DMS53 (cell line): ENCODE results near the gene OPRL1.

ENCODE experiments used
- DNase-seq: peaks from one replicate; lab custom pipeline; 2025; lab: John Stamatoyannopoulos, UW

Gene OPRL1

DNA sequence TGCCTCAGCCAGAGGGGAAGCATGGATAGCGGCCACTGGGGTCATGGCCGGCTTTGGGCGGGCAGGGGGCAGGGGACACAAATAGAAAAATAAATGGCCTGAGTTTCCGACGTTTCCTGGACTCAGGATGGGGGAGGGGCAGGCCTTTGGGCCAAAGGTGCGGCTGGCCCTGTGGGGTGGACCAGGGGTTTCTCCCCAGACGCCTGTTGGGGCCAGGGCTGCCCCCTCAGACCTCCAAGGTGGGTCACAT, 23.3 kb upstream of the OPRL1 start:
- DNase-seq = no peak

DNA sequence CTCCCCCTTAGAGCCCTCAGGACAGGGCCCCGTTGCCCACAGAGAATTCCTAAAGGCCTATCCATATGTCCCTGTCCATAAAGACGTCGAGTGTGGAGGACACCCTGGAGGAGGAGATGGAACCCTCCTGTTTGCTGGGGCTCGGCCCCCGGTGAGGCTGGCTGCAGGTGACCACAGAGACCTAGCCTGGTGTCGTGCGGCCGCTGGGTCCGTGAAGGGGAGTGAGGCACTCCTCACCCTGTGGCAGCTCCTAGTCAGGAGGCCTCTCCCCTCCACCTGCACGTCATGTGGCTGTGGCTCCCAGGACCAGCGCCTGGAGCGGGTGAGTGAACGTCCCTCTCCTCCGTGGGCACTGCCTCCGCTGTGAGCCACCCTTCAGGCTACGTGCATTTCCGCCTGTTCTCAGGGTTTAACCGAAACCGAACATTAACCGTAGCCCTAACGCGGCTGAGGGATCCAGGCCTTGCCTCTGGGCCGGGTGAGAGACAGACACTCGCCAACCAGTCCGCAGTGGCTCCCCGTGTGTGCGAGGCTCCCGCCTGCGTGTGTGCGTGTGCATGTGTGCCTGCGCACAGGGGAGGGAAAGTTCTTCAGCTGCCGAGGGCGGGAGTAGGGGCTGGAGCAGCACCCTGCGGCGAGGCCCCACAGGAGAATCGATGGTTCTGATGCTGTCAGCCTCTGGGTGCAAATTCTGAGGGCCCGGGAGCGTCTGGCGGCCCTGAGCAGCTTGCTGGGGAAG, 22.8 kb upstream of the OPRL1 start:
- DNase-seq = peak; percentile 81

DNA sequence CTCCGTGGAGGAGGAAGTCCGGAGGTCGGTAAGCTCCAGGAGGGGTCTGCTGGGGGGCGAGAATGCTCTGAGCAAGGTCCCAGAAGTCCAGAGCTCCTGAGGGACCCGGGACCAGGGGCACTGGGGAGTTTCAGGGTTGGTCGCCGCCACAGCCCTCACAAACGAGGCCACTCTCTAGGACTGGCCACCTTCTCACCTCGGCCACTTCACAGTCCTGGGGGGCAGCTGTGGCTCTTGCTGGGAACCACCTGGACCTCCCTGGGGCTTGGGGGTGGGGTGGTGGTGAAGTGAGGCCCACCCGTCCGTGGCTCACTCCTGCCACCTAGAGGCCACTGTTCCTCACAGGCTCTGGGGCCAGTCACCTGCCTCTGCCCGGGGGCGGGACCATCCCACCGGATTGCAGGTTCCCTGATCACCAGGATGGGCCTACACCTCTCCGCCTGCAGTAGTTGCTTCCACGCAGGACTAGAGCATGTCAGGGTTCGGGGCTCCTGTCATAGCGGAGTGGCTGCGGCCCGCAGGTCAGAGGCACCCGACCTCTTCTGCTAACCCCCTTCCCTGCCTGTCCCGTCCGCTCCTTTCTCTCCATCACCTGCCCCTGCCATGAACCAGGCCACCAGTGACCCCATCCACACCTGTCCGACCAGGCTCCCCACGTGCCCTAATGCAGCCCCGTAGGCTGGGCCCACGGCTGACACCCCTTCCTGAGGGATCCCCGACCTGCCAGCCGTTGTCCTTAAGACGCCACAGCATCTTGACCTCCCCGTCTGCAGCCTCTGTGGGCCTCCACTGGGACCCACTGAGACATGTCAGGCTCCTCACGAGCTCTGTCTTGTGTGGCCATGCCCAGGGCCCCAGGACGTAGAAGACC, 22.0 kb upstream of the OPRL1 start:
- peak; percentile 88 for DNase-seq

DNA sequence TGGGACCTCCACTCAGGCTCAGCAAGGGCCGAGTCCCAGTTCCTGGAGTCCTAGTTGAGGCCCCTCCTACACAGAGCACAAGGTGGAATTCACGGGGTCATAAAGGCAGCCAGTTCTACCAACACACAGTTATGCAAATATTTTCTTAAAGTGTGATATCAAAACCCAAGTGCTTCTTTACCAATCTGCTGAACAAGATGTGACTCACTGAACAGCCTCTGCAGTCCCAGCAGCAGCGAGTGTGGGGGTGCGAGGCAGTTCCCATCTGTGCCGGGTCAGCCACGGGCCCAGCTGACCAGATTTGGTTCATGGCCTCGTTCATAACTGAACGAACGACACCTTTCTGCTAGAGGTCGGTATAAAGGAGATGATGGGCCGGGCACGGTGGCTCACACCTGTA, 21.3 kb upstream of the OPRL1 start:
- no peak for DNase-seq

DNA sequence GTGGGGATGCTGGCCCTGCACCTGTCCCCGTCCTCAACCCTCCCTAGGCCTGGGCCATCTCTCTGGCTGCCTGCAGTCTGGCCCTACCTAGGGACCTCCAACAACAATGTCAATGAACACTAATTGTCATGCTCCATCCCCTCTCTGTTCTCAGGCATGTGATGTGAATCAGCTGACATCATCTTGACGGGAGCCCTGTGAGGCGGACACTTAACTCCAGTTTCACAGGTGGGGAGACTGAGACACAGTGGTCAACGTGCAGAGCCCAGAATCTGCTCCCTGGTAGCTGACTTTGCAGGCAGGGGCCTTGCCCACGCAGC, 17.6 kb upstream of the OPRL1 start:
- no peak for DNase-seq

DNA sequence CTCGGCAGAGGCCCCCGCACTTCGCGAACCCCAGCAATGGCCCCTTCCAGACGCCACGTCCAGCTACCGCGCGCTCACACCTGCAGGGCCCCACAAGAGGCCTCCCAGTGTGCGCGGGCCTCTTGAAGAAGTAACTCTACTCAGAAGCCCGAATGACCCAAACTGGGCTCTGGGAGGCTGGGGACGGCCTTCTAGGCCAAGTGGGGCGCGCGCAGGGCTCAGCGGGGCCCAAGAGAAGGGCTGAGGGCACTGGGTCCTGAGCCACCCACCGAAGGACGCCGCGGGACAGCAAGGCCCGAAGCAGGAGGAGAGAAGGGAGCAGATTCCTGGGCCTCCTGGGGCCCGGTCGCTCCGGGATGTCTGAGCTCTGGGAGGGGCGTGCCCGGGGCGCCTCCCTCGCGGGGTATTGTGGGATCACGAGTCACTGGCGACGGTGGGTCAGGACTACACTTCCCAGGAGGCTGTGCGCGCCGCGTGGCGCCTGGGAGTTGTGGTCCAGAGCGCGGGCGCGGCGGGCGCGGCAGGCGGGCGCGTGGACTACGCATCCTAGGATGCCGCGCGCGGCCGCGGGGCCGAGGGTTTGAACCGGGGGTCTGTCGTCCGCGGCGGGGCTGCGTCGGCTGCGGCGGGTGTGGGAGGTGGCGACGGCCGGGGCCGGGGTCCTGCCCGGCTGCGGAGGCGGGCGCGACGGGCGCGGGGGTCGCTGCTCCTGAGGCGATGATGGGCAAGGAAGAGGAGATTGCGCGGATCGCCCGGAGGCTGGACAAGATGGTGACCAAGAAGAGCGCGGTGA, 17.1 kb upstream of the OPRL1 start, which contains the start of gene TCEA2:
TCEA2 (plus strand) TSS at position 603 of the 793 bp plus-strand sequence; CDS start at position 718, 115 bp downstream.
- DNase-seq = peak; percentile 98

DNA sequence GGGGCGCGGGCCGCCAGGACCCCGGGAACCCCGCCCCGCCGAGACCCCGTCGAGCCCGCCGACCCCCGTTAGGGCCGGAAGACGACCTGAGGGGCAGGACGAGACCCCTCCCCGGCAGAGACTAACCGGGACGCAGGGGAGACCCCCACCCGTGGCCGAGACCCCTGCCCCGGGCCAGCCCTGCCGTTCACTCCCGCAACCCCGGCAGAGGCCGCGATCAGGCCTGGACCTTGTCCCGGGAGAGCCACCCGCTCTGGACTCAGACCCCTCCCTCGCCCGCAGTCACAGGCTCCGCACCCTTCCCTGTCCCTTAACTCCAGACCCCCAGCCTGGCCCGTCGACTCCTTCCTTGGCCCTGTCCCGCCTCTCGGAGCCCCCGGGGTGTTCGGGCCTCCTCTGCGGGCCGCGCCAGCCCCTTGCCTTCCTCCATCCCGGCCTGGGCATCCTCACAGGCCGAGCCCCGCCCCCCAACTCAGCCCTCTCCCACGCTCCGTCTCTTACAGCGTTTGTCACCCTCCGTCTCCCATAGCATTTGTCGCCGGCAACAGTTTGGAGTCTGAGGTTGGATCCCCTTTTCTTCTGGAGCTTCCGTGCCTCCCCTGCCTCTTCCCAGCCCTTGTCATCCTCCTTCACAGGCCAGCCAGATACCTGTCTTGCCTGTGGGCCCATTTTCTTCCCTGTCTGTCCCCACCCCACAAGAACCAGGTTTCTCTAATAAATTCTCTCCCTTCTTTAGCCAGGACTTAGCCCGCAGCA, 16.3 kb upstream of the OPRL1 start:
- peak; percentile 60 for DNase-seq

DNA sequence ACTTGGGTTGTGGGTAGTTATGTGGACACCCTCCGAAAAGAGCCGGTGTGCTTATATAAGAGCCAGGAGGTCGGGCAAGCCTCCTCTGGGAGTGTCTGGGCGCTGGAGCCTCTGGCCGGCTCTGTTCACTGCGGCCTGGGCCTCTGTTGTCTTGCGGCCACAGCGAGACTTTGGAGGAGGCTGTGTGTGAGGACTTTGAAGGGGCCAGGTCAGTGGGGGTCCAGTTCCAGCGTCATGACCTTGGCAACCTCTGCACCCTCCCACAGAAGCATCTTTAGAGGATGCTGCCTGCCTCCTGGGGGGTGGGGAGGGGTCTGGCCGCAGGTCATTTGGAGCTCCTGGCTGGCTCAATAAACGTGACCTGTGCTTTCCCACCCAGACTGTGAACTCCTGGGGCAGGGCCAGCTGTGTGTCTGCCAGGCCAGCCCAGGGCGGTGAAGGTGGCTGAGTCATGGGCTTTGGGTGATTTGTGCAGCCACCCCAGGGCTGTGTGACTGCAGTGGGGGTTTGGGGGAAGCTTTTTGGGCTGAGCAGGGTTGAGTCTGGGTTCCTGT, 15.7 kb upstream of the OPRL1 start:
- peak; percentile 45 for DNase-seq

DNA sequence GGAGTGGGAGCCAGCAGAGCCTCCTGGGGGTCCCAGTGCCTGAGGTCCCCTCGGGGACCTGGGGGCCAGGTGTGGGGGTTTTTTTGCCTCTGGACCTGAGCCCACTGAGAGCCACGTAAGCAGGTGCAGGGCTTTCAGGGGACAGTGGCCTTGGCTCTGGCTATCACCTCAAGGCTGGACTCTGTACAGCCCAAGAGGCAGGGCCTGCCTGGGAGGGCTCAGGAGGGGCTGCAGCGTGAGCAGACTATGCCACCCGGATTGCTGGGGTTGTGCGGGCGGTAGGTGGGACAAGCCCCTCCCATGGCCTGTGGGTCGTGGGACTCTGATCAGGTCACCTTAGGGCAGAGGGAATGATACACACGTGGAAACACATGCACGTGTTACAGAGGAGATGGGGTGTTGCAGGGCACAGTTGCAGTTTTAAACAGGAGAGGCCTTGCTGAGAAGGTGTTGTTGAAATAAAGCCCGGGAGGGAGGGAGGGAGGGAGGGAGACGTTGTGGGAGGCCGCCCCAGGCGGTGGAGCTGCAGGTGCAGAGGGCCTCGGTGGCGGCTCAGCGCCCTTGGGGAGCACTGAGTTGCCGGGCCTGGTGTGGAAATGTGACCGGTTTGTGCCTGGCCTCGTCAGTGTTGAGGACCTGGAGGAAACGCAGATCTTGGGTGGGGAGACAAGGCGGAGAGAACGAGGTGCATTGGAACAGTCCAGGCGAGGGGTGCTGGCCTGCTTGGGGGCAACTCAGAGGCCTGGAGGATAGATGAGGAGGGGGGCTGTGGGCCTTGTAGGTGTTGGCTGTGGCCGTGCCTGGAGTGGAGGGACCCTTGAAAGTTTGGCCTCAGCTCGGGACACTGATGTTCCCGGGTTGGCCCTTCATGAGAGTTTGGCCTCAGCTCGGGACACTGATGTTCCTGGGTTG, 14.6 kb upstream of the OPRL1 start:
- DNase-seq = no peak

DNA sequence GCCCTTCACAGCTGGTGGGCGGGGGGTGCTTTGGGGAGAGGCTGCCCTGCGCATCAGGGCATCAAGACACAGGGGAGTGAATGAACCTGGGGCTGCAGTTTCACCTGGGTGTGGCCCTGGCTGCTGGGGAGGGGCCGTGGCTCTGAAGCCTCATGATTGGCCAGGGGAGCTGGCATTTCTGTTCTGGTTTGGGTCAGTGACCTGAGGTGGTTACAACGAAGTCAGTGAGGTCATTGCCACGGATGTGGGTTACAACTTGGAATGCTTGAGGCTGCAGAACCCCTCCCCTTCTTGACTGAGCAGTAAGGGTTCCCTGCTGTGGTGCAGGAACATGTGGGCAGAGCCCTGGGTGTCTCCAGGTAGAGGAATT, 13.9 kb upstream of the OPRL1 start:
- no peak for DNase-seq

DNA sequence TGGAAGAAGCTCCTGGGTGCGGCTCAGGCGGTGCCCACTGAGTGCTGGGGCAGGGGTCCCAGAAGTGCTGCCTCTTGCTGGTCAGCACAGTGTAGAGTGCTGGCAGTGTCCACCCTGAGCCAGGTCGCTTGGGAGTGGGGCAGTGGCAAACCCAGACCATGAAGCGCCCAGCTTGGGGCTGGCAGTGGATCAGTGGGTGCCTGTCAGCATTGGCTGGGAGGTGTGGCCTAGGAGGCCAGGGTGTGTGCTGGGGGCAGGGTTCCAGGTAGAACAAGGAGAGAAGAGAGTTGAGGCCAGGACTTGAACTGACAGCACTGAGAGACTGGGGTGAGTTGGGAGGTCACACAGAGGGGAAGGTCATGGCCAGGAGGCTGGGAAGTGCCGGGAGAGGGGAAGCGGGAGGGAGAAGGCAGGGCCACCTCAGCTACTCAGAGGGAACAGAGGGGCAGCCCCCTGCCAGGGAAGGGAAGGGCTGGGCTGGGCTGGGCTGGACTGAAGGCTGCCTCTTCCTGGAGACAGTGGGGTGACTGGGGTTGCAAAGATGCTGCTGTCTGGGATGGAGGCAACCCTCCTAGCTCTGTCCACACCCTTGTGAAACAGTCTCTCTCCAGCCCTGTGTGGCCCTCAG, 12.8 kb upstream of the OPRL1 start:
- no peak for DNase-seq

DNA sequence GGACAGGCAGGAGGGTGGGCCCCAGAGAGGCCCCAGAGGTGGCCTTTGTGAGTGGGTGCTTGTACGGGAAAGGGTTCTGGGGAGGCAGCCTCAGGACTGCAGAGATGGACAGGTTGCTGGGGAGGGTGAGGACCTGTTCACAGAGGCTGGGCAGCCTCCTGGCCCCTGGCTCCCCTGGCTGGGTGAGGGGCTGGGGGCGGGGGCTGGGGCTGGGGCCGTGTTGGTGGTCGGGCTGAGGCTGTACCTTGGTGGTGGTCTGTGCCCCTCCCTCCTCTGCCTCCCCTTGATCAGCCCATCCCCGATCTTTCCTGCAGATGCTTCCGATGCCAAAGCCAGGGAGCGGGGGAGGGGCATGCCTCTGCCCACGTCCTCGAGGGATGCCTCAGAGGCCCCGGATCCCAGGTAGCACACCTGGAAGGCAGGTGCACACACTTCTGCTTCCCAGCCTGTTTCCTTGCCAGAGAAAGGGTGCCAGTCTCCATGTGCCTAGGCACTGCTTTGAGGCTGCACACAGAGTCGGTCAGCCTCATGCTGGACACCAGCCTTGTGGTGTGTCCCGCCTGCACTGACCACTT, 12.1 kb upstream of the OPRL1 start:
- peak; percentile 50 for DNase-seq

DNA sequence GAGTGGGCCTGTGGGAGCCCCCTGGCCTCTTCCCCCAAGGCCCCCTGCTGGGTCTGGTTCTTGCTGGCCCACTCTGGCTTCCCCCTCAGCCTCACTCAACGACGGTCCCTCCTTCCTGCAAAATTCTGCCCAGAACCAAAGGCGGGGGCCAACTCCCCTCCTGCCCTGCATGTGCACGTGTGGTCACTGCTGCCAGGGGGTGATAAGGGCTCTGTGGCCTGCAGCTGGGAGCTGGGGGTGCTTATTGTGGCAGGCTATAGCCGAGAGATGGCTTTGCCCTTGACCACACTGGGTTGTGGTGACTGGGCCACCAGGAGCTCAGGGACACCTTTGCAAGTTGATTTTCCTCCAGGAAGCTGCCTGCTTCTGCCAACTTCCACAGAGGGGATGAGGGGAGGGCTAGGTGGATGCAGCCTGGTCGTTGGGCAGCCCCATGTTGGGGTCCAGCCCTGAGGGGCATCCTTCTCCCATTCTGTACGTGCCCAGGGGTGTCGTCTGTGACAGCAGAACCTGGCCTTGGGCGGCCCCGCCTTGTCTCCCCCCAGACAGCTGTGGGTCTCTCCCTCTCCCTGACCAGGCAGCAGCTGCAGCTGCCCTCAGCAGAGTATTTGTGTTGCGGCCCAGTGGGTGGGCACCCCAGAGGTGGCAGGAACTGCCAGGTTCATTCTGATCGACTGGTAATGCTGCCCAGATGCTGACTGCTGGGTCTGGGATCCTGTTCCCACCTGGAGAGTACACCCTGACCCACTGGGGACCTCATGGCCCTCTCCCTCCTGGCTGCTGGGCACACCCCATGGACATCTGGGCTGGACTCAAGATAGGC, 11.3 kb upstream of the OPRL1 start:
- no peak for DNase-seq

DNA sequence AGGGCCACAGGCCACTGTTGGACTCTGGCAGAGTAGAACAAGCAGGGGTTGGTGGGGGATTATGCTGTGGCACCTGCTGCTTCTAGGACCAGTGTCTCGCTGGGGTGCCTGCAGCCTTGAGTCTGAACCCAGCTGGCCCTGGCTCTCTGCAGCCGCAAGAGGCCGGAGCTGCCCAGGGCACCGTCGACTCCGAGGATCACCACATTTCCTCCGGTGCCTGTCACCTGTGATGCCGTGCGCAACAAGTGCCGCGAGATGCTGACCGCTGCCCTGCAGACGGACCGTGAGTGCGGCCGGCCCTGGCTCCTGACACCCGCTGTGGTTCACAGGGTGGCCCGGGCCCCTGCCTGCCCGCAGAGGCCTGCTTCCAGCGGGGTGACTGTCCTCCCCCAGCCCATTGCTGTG, 10.7 kb upstream of the OPRL1 start:
- no peak for DNase-seq

DNA sequence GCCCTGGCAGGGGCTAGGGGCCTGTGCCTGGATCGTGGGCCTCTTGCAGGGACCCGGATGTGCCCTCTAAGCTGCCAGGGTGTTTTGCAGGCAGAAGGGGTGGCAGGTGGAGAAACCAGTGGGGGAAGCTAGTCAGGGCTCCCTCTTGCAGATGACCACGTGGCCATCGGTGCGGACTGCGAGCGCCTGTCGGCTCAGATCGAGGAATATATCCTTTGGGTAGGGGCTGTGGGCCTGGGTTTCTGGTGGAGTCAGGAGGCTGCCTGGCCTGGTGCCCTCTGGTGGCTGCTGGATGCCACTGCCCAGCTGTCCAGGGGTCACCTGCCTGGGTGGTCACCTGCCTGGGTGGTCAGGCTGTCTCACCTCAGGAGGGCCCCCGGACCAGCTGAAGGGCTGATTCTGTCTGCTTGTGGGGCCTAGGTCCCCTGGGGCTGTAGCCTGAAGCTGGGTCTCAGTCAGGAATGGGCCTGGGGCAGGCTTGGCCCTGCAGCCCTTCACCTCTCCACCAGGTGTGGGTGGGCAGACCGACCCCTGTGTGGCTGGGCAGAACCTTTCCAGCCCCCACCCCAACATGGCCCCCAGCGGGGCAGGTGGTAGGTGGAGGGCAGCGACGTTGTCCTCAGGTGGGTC, 10.2 kb upstream of the OPRL1 start:
- peak; percentile 65 for DNase-seq

DNA sequence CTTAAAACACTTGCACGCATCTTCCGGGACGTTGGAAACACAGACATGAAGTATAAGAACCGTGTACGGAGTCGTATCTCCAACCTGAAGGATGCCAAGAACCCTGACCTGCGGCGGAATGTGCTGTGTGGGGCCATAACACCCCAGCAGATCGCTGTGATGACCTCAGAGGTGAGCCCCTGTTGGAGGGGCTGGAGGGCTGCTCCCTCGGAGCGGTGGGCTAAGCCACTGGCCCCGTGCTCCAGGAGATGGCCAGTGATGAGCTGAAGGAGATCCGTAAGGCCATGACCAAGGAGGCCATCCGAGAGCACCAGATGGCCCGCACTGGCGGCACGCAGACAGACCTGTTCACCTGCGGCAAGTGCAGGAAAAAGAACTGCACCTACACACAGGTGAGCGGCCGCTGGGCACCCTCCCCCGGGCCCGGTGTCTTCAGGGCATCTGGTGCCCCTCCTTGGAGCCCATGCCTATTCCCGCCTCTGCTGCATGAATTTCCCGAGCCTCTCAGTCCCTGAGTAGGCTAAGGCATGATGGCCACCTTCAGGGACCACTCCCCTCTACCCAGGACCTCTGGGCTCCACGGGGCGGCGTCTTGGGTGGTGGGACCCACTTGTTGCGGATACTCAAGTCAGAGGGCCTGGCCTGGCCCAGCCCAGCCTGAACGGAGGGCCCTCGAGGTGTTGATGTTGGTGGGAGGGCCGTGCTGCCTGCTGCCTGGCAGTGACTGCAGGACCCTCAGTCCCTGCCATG, 9.5 kb upstream of the OPRL1 start:
- DNase-seq = no peak

DNA sequence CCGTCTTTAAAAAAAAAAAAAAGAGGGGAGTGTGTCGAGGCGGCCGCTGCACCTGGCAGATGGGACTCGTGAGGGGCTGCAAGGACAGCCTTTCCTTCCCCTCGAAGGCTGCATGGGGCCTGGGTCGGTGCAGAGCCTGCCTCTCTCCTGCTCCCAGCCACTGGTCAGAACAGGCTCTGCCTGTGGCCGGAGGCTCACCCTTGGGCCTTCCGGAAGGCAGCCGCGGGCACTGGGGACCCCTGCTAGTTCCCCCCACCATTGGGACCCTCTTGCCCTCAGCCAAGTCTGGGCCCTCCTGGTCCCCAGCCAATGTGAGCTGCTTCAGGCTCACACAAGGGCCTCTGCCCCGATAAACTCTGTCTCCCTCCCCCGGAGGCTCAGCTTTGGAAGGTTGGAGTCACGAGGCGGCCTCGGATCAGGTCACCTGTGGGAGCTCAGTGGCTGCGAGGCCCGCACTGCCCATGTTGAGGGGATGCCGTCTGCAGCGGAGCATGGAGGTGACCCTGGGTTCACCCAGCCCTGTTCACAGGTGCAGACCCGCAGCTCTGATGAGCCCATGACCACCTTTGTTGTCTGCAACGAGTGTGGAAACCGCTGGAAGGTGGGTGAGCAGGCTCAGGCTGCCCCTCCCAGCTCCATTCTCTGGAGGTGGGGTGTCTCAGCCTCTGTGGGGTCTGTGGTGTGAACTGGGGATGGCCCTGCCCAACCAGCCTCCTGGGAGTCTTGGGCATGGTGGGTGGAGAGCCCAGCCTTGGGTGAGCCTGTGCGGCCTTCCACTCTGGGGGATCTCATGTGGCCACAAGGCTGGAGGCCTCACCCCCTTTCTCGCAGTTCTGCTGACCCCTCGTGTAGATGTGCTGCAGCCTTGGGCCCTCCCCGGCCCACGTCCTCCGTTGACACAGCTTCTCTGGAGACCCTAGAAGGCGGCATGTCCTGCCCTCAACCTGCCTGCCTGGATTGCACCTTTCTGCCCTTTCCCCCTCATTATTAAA, 8.2 kb upstream of the OPRL1 start:
- DNase-seq = no peak
